GM12892 (cell line): ENCODE results near the gene UGT2A2.

Source experiments
- POLR2A ChIP-seq: IDR thresholded peaks from 2 replicates; pipeline ENCODE4 v1.6.1; 2011; ENCODE audit warnings: low read depth, low read length, control low read depth
- POLR2AphosphoS5 ChIP-seq: IDR thresholded peaks from 2 replicates; pipeline ENCODE4 v1.6.1; 2011; ENCODE audit warnings: low read depth, low read length, control low read depth

GRCh38 chr4:69549651-69550050 is 89.8 kb downstream of the UGT2A2 start:
- TF ChIP-seq POLR2AphosphoS5 (no peak), POLR2A (no peak)
